ENCODE measurements around the gene TFR2. TPM values are rescaled to one million over a fixed set of nuclear protein-coding genes. Genes with fewer than 3 reads are reported as not detected.

TFR2 gene
- total and polyA plus RNA-seq, 2 of the 4 experiments (the other 2 are of a cell fraction): 0.18 to 0.50 TPM

DNA sequence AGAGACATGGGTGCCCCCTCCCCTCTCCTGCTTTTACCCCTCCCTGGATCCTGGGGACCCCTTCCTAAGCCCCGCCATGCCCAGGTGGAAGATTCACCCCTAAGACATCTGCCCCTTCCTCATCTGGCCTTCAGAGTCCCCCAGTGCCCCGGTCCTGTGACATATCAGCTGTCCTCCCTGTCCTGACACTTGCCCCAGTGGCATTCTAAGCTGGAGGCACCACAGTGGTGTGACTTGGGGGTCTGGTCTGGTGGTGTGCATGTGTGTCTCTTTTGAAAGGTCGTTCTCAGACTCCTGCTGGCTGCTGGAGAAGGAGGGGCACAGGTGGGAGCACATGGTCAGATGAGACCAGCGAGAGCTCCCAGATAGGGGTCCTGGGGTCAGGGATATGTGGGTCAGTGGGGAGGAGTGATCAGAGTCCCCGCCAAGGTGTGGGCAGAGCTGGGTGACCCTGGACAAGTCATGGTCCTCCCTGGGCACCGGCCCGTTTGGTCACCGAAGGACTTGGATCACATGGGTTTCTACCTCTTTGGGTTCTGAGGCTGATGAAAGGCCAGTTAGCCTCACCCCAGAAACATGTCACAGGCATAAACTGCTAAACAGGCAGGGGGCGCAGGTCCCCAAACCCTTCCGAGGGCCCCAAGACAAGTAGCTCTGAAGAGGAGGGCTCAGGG is 645 bp upstream of the TFR2 start:
- H3K9ac ChIP-seq (ENCODE audit: low read depth, low read length): no peak overlapping the region
- H3K4me1 ChIP-seq (ENCODE audit: control insufficient read depth, insufficient read depth, low read length): no peaks in the 10 kb centered on the region
- in situ Hi-C loops (cut with MboI; ENCODE audit: low sequenced_read_pairs) (no loop called here), dilution Hi-C loops (cut with HindIII; ENCODE audit: low sequenced_read_pairs, unreplicated experiment) (no loop called here), intact Hi-C loops (cut with micrococcal nuclease) (no loop called here)
- H3K14ac ChIP-seq (replicated peaks; ENCODE audit: low read depth, low read length): no peak overlapping the region
- no peaks in the 10 kb centered on the region for H3K79me1 ChIP-seq (ENCODE audit: low read depth in 1 of 2, low read length in 2 of 2)
- no peak overlapping the region for H4K8ac ChIP-seq (ENCODE audit: low read depth in 2 of 2, low read length in 2 of 2)
- POLR2A ChIA-PET (ENCODE audit: unreplicated experiment): no interaction called here
- no peak overlapping the region for H2BK5ac ChIP-seq (ENCODE audit: low read depth, low read length, poor library complexity, severe bottlenecking)
- H3K23ac ChIP-seq (ENCODE audit: low read depth, low read length): no peak overlapping the region
- no peak overlapping the region for H3K4ac ChIP-seq (ENCODE audit: low read depth, low read length)
- H3K27me3 ChIP-seq (ENCODE audit: control insufficient read depth, insufficient read depth, low read length): peaks cover 27% of the 10 kb centered on the region
- CTCF ChIA-PET: no interaction called here
- H4K20me1 ChIP-seq (ENCODE audit: insufficient read depth, low read length): no peaks in the 10 kb centered on the region
- H2BK15ac ChIP-seq (ENCODE audit: low read depth, low read length): no peak overlapping the region
- H3K9me1 ChIP-seq (ENCODE audit: insufficient read depth, low read length): no peaks in the 10 kb centered on the region
- H3K18ac ChIP-seq (ENCODE audit: low read depth, low read length): no peak overlapping the region
- H2BK120ac ChIP-seq (ENCODE audit: low read depth, low read length): no peak overlapping the region
- 58% methylated on average over 6 of the region's 10 CpGs; no CpG with 5 or more reads in 1 of the 2 experiments for WGBS, 2 experiments (ENCODE audit: extremely low coverage in 2 of 2, insufficient read length in 1 of 2)
- BruUV-seq (replicated peaks): no TSS peak
- H2BK20ac ChIP-seq (ENCODE audit: low read depth, low read length): no peak overlapping the region
- H3K4me2 ChIP-seq (ENCODE audit: low read depth, low read length): no peak overlapping the region
- TF ChIP-seq CHD1 (IDR thresholded peaks at IDR 0.05; ENCODE audit: low read depth, low read length) (no peak), ELK1 (IDR thresholded peaks at IDR 0.05; ENCODE audit: borderline replicate concordance, low read depth, low read length) (no peak), MAZ (IDR thresholded peaks at IDR 0.05; ENCODE audit: borderline replicate concordance, low read depth, low read length) (no peak), USF2 (IDR thresholded peaks at IDR 0.05; ENCODE audit: low read depth, low read length) (no peak), FOS (IDR thresholded peaks at IDR 0.05; ENCODE audit: low read depth, low read length) (no peak), CTCF (conservative IDR thresholded peaks at IDR 0.05; ENCODE audit: low read depth, low read length) (no peak), BHLHE40 (IDR thresholded peaks at IDR 0.05; ENCODE audit: low read depth, low read length) (no peak), RAD21 (IDR thresholded peaks at IDR 0.05; ENCODE audit: low read length) (no peak), RCOR1 (IDR thresholded peaks at IDR 0.05; ENCODE audit: insufficient replicate concordance, low read length) (no peak)
- DNase-seq: no peak
- no peak overlapping the region for H2AK5ac ChIP-seq (ENCODE audit: low read depth, low read length)
- H4K91ac ChIP-seq (ENCODE audit: insufficient read depth, low read depth, low read length): no peak overlapping the region
- no peak overlapping the region for H2AK9ac ChIP-seq (replicated peaks; ENCODE audit: low read depth, low read length, poor library complexity)
- H4K5ac ChIP-seq (ENCODE audit: low read depth, low read length): no peak overlapping the region
- H3K36me3 ChIP-seq (ENCODE audit: control insufficient read depth, insufficient read depth, low read length): no peaks in the 10 kb centered on the region
- no peak for ATAC-seq (ENCODE audit: low read depth)
- H2AFZ ChIP-seq (replicated peaks; ENCODE audit: low read length, poor library complexity): peak overlapping the region; percentile 33
- no peak overlapping the region for H3K56ac ChIP-seq (ENCODE audit: extremely low read depth, insufficient read depth, low read length)
- H3K27ac ChIP-seq (ENCODE audit: insufficient read depth, low read length): no peak overlapping the region
- no peak overlapping the region for H3K4me3 ChIP-seq (ENCODE audit: insufficient read depth, low read depth, low read length)
- H3K9me3 ChIP-seq (ENCODE audit: control insufficient read depth, insufficient read depth, low read length): no peaks in the 10 kb centered on the region

Data from IMR-90 (cell line).